HepG2 (cell line): Measurements from ENCODE around the gene MMP7. TPM values are rescaled to one million over a fixed set of nuclear protein-coding genes. Genes with fewer than 3 reads are reported as not detected.
A peak's percentile ranks its signal among the peaks of the same experiment; 100 is the strongest.

Experiments used
- ATF4 ChIP-seq, 2 experiments: fragments of 450-650 bp in 1 of 2; sonication (generic) in 1 of 2; formaldehyde crosslinking; IDR thresholded peaks; 2 replicates each; pipeline versions ENCODE4 v1.5.0 to v1.8.0; 2020 to 2022; ENCODE audit warnings: mild to moderate bottlenecking in 1 of 2, missing genetic modification reagents in 1 of 2
- EP300 ChIP-seq, 3 experiments: sonication (generic) in 1 of 3; formaldehyde crosslinking in 1 of 3; IDR thresholded peaks; 2 replicates each; pipeline versions ENCODE4 v1.5.1 to v1.6.1; 2011 to 2020; ENCODE audit warnings: low read depth in 2 of 3, low read length in 2 of 3, borderline replicate concordance in 1 of 3, improper control_type of control experiment in 1 of 3, mild to moderate bottlenecking in 1 of 3, missing genetic modification reagents in 1 of 3, moderate library complexity in 1 of 3
- HCFC1 ChIP-seq: fragments of 150-350 bp; IDR thresholded peaks from 2 replicates; pipeline ENCODE4 v1.6.1; 2014; ENCODE audit warnings: low read depth, low read length
- HNF1A ChIP-seq, 2 experiments: sonication (generic) in 1 of 2; formaldehyde crosslinking in 1 of 2; IDR thresholded peaks; 2 replicates each; pipeline versions ENCODE4 v1.4.0 to v1.6.1; 2016 to 2020; ENCODE audit warnings: borderline replicate concordance in 1 of 2, low read depth in 1 of 2, mild to moderate bottlenecking in 1 of 2, missing genetic modification reagents in 1 of 2
- MEF2D ChIP-seq: sonication (generic); formaldehyde crosslinking; IDR thresholded peaks from 2 replicates; pipeline ENCODE4 v1.5.1; 2020; ENCODE audit warnings: mild to moderate bottlenecking, missing genetic modification reagents
- MYPOP ChIP-seq: sonication (generic); formaldehyde crosslinking; IDR thresholded peaks from 2 replicates; pipeline ENCODE4 v1.8.1; 2023; ENCODE audit warnings: mild to moderate bottlenecking, moderate library complexity, missing genetic modification reagents
- NCOR1 ChIP-seq: fragments of 200-600 bp; sonication (generic); IDR thresholded peaks from 2 replicates; pipeline ENCODE4 v1.7.0; 2017; ENCODE audit warnings: antibody characterized with exemption, low read length, borderline replicate concordance
- NFE2L1 ChIP-seq: sonication (generic); formaldehyde crosslinking; IDR thresholded peaks from 2 replicates; pipeline ENCODE4 v1.4.0; 2020; ENCODE audit warnings: missing genetic modification reagents, mild to moderate bottlenecking, borderline replicate concordance
- NFIC ChIP-seq: IDR thresholded peaks from 2 replicates; pipeline ENCODE4 v1.6.1; 2012; ENCODE audit warnings: mild to moderate bottlenecking, low read length, inconsistent platforms
- NKX3-1 ChIP-seq: sonication (generic); formaldehyde crosslinking; IDR thresholded peaks from 2 replicates; pipeline ENCODE4 v1.5.0; 2020; ENCODE audit warnings: missing genetic modification reagents
- NR2F6 ChIP-seq, 2 experiments: IDR thresholded peaks; 2 replicates each; pipeline ENCODE4 v1.6.1; 2016; ENCODE audit warnings: antibody characterized with exemption in 1 of 2, mild to moderate bottlenecking in 1 of 2
- PPARG ChIP-seq: conservative IDR thresholded peaks from 2 replicates; pipeline ENCODE4 v1.6.1; 2016; ENCODE audit warnings: missing biosample characterization, missing genetic modification reagents
- RNF2 ChIP-seq: fragments of 450-650 bp; conservative IDR thresholded peaks from 2 replicates; pipeline ENCODE4 v1.6.1; 2016; ENCODE audit warnings: low read depth
- RXRB ChIP-seq: IDR thresholded peaks from 2 replicates; pipeline ENCODE4 v1.6.1; 2016; ENCODE audit warnings: borderline replicate concordance, missing genetic modification reagents, missing compliant biosample characterization
- SAP130 ChIP-seq: IDR thresholded peaks from 2 replicates; pipeline ENCODE4 v1.6.1; 2016; ENCODE audit warnings: low read depth
- SIN3A ChIP-seq: IDR thresholded peaks from 2 replicates; pipeline ENCODE4 v1.6.1; 2011; ENCODE audit warnings: low read depth, mild to moderate bottlenecking, control low read depth, low read length, borderline replicate concordance
- SIX1 ChIP-seq: sonication (generic); formaldehyde crosslinking; IDR thresholded peaks from 2 replicates; pipeline ENCODE4 v1.4.0; 2020; ENCODE audit warnings: missing genetic modification reagents, borderline replicate concordance
- TAF15 ChIP-seq: fragments of 200-400 bp; formaldehyde crosslinking; IDR thresholded peaks from one replicate; pipeline ENCODE4 v1.6.1; 2018; ENCODE audit warnings: mild to moderate bottlenecking, low read depth, low read length; ENCODE audit not compliant: poor library complexity, severe bottlenecking
- TEAD3 ChIP-seq: optimal IDR thresholded peaks from 2 replicates; pipeline ENCODE3; 2016; ENCODE audit warnings: borderline replicate concordance
- XBP1 ChIP-seq: sonication (generic); formaldehyde crosslinking; IDR thresholded peaks from 2 replicates; pipeline ENCODE4 v1.5.0; 2020; ENCODE audit warnings: missing genetic modification reagents
- ZMYM4 ChIP-seq: sonication (generic); formaldehyde crosslinking; IDR thresholded peaks from 2 replicates; pipeline ENCODE4 v1.8.1; 2023; ENCODE audit warnings: mild to moderate bottlenecking, missing genetic modification reagents
- ZNF317 ChIP-seq: sonication (generic); formaldehyde crosslinking; IDR thresholded peaks from 2 replicates; pipeline ENCODE4 v1.5.0; 2020; ENCODE audit warnings: mild to moderate bottlenecking, missing genetic modification reagents
- polyA plus RNA-seq, 8 experiments: library from polyadenylated mRNA; depleted of rRNA in 3 of 8; stranded (reverse) in 7 of 8; unstranded in 1 of 8; fragments of >200 nt; fragmentation: Illumina TruSeq in 4 of 8; extraction: Trizol in 4 of 8; gene quantifications; 2 replicates each; pipeline versions ENCODE4 v1.2.1 to v1.2.3, GENCODE V29; 2011 to 2016; ENCODE audit warnings: low read depth in 4 of 8, missing spikeins in 1 of 8, mixed read lengths in 1 of 8; ENCODE audit not compliant: insufficient read depth in 1 of 8
- total RNA-seq, 5 experiments: library from RNA; depleted of rRNA; stranded (reverse); fragments of >200 nt; fragmentation: Illumina TruSeq; extraction: Trizol; gene quantifications; 2 replicates each; pipeline ENCODE4 v1.2.3, GENCODE V29; 2016; ENCODE audit warnings: low read depth in 1 of 5
- TF ChIP-seq, protein P1 (sequence below): IDR thresholded peaks from 2 replicates; pipeline ENCODE4 v1.6.1; 2012; ENCODE audit warnings: inconsistent platforms

The MMP7 gene
- total and polyA plus RNA-seq, 2 of the 13 experiments (the other 11 are each of a cell fraction or from before 2014, with no cell fraction given), result 0.17 TPM; not detected in 1

DNA sequence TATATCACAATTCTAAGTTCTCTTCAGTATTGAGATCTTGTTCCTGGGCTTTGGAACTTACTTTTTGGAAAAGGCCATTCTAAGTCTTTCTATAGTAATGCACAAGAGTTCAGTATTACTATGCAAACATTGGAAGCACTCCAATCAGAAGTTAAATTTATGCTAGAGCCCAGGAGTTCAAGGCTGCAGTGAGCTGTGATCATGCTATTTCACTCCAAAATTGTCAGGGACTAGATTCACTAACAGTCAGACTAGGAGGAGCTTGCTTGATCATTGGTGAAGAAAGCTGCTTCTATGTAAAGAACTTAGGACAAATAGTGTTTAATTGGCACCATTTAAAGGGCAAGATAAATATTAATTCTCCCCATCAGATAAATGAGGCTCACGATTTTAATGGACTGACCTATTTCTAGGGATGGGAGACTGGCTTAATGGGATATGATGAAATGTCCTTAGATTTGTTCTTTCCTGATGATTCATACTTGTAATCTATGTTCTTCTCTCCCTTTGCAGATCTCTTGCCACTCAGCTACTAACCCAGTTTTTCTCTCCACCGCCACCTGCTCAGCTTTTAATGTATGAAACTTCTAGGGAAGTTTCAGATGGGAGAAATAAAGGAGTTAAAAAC, 45.3 kb downstream of the MMP7 start (continued):
- peak; percentile 40; the same call in 1 of the 2 replicates for TF ChIP-seq NFIC
- no peak for TF ChIP-seq MYPOP (CRISPR knock-in tag)
- no peak for TF ChIP-seq TEAD3 (CRISPR knock-in tag)
- peak; percentile 35; the same call in 1 of the 2 replicates for TF ChIP-seq NCOR1
- TF ChIP-seq RXRB (CRISPR knock-in tag), result peak; percentile 79
- no peak for TF ChIP-seq TAF15
- TF ChIP-seq EP300 (IDR thresholded peaks at IDR 0.05; ENCODE audit: low read depth in 2 of 2, low read length in 2 of 2), result peak in 1 of 2 experiments; percentile 38; a peak in 1 of 4 replicates
- no peak for TF ChIP-seq EP300 (CRISPR knock-in tag; IDR thresholded peaks at IDR 0.05; ENCODE audit: borderline replicate concordance)
- 0 out of 4 replicates have a peak, but pooled peaks of 1 of the 2 experiments have one; percentile 40 for TF ChIP-seq ATF4 (CRISPR knock-in tag; IDR thresholded peaks at IDR 0.05)
- no peak for TF ChIP-seq SIN3A
- TF ChIP-seq, protein P1, sequence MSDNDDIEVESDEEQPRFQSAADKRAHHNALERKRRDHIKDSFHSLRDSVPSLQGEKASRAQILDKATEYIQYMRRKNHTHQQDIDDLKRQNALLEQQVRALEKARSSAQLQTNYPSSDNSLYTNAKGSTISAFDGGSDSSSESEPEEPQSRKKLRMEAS, result no peak
- 0 out of 2 replicates have a peak, but pooled peaks have one; percentile 12 for TF ChIP-seq PPARG (CRISPR knock-in tag)
- TF ChIP-seq NFE2L1 (CRISPR knock-in tag), result no peak
- peak; percentile 52; the same call in 1 of the 2 replicates for TF ChIP-seq NR2F6 (IDR thresholded peaks at IDR 0.05)
- TF ChIP-seq NR2F6 (CRISPR knock-in tag; IDR thresholded peaks at IDR 0.05), result peak; percentile 29
- TF ChIP-seq ZNF317 (CRISPR knock-in tag), result no peak
- peak; percentile 40; the same call in 1 of the 2 replicates for TF ChIP-seq SIX1 (CRISPR knock-in tag)
- 0 out of 2 replicates have a peak, but pooled peaks have one; percentile 23 for TF ChIP-seq ZMYM4 (CRISPR knock-in tag)
- TF ChIP-seq NKX3-1 (CRISPR knock-in tag), result 0 out of 2 replicates have a peak, but pooled peaks have one; percentile 23
- no peak for TF ChIP-seq HCFC1
- 0 out of 2 replicates have a peak, but pooled peaks have one; percentile 49 for TF ChIP-seq MEF2D (CRISPR knock-in tag)
- TF ChIP-seq RNF2, result no peak
- TF ChIP-seq SAP130, result peak; percentile 50; the same call in 1 of the 2 replicates
- no peak for TF ChIP-seq XBP1 (CRISPR knock-in tag)
- no peak for TF ChIP-seq HNF1A (IDR thresholded peaks at IDR 0.05; ENCODE audit: low read depth)
- peak; percentile 50; the same call in 1 of the 2 replicates for TF ChIP-seq HNF1A (CRISPR knock-in tag; IDR thresholded peaks at IDR 0.05; ENCODE audit: borderline replicate concordance)
